Loucy (cell line): ENCODE data around the gene ACAP1.

ENCODE experiments used
- H2AFZ ChIP-seq: fragments of 200-600 bp; sonication (generic); 2 replicates; pipeline ENCODE4 v1.6.0; 2016; ENCODE audit warnings: antibody characterized with exemption, mild to moderate bottlenecking, low read length, moderate library complexity
- H3F3A ChIP-seq: fragments of 200-600 bp; 2 replicates; pipeline ENCODE4 v1.6.0; 2016; ENCODE audit warnings: antibody characterized with exemption, low read depth, mild to moderate bottlenecking
- H3K27me3 ChIP-seq: fragments of 200-600 bp; sonication (generic); 2 replicates; pipeline ENCODE4 v1.6.1; 2014; ENCODE audit warnings: low read length, mild to moderate bottlenecking; ENCODE audit not compliant: insufficient read depth, poor library complexity, severe bottlenecking
- H3K36me3 ChIP-seq: fragments of 200-600 bp; sonication (generic); 2 replicates; pipeline ENCODE4 v1.6.1; 2016; ENCODE audit warnings: low read length; ENCODE audit not compliant: insufficient read depth
- H3K4me1 ChIP-seq: fragments of 200-600 bp; sonication (generic); 2 replicates; pipeline ENCODE4 v1.5.1; 2014; ENCODE audit warnings: low read length, mild to moderate bottlenecking; ENCODE audit not compliant: insufficient read depth, poor library complexity, severe bottlenecking
- H3K4me2 ChIP-seq: fragments of 200-600 bp; sonication (generic); 2 replicates; pipeline ENCODE4 v1.6.0; 2014; ENCODE audit warnings: antibody characterized with exemption, low read length, low read depth, mild to moderate bottlenecking; ENCODE audit not compliant: poor library complexity, severe bottlenecking
- H3K4me3 ChIP-seq: fragments of 200-600 bp; sonication (generic); 2 replicates; pipeline ENCODE4 v1.5.1; 2014; ENCODE audit warnings: low read length, mild to moderate bottlenecking, mixed read lengths; ENCODE audit not compliant: poor library complexity, severe bottlenecking
- H3K79me2 ChIP-seq: fragments of 200-600 bp; sonication (generic); 2 replicates; pipeline ENCODE4 v1.6.1; 2014; ENCODE audit warnings: low read length; ENCODE audit not compliant: insufficient read depth
- H3K9ac ChIP-seq: fragments of 200-600 bp; sonication (generic); 2 replicates; pipeline ENCODE4 v1.6.0; 2014; ENCODE audit warnings: mild to moderate bottlenecking, low read depth, low read length, moderate library complexity; ENCODE audit not compliant: poor library complexity, severe bottlenecking
- H3K9me2 ChIP-seq: fragments of 200-600 bp; sonication (generic); replicated peaks from 2 replicates; pipeline ENCODE4 v1.6.1; 2016; ENCODE audit warnings: low read depth, low read length, mixed read lengths
- H3K9me3 ChIP-seq: fragments of 200-600 bp; sonication (generic); 2 replicates; pipeline ENCODE4 v1.6.1; 2014; ENCODE audit warnings: mild to moderate bottlenecking, antibody characterized with exemption, low read length, low read depth; ENCODE audit not compliant: insufficient read depth
- H4K20me1 ChIP-seq: fragments of 200-600 bp; sonication (generic); 2 replicates; pipeline ENCODE4 v1.6.0; 2014; ENCODE audit warnings: antibody characterized with exemption, low read length, mild to moderate bottlenecking; ENCODE audit not compliant: insufficient read depth, poor library complexity, severe bottlenecking
- CTCF ChIP-seq: fragments of 200-600 bp; sonication (generic); conservative IDR thresholded peaks from 2 replicates; pipeline ENCODE4 v1.5.1; 2014; ENCODE audit warnings: mild to moderate bottlenecking, antibody characterized with exemption, low read length
- EZH2phosphoT487 ChIP-seq: fragments of 200-600 bp; IDR thresholded peaks from 2 replicates; pipeline ENCODE4 v1.6.1; 2018; ENCODE audit warnings: antibody characterized with exemption, mild to moderate bottlenecking, moderate library complexity, borderline replicate concordance

Gene ACAP1

GRCh38 chr17:7292729-7293128 is 43.6 kb upstream of the ACAP1 start:
- Histone ChIP-seq H3K4me3 (no peak overlapping the region), H4K20me1 (no peaks in the 10 kb centered on the region), H3K36me3 (no peaks in the 10 kb centered on the region), H3K9ac (no peak overlapping the region), H3K9me2 (no peaks in the 10 kb centered on the region), H3K4me1 (peaks cover 7% of the 10 kb centered on the region), H3F3A (no peaks in the 10 kb centered on the region), H3K9me3 (no peaks in the 10 kb centered on the region), H3K4me2 (no peak overlapping the region), H2AFZ (no peak overlapping the region), H3K27me3 (no peaks in the 10 kb centered on the region), H3K79me2 (no peaks in the 10 kb centered on the region)
- no peak for TF ChIP-seq CTCF
- no peak for TF ChIP-seq EZH2phosphoT487

- Histone ChIP-seq H4K20me1 (no peaks in the 10 kb centered on the region), H3K9me3 (no peaks in the 10 kb centered on the region), H3K4me3 (no peak overlapping the region), H3K4me2 (no peak overlapping the region), H3K4me1 (peaks cover 7% of the 10 kb centered on the region), H2AFZ (no peak overlapping the region), H3K36me3 (no peaks in the 10 kb centered on the region), H3K9ac (no peak overlapping the region), H3K79me2 (no peaks in the 10 kb centered on the region), H3K27me3 (no peaks in the 10 kb centered on the region), H3F3A (no peaks in the 10 kb centered on the region), H3K9me2 (no peaks in the 10 kb centered on the region)
- TF ChIP-seq CTCF (no peak), EZH2phosphoT487 (no peak)
These were observed 43.2 kb upstream of the ACAP1 start for GRCh38 chr17:7293159-7293558.

DNA sequence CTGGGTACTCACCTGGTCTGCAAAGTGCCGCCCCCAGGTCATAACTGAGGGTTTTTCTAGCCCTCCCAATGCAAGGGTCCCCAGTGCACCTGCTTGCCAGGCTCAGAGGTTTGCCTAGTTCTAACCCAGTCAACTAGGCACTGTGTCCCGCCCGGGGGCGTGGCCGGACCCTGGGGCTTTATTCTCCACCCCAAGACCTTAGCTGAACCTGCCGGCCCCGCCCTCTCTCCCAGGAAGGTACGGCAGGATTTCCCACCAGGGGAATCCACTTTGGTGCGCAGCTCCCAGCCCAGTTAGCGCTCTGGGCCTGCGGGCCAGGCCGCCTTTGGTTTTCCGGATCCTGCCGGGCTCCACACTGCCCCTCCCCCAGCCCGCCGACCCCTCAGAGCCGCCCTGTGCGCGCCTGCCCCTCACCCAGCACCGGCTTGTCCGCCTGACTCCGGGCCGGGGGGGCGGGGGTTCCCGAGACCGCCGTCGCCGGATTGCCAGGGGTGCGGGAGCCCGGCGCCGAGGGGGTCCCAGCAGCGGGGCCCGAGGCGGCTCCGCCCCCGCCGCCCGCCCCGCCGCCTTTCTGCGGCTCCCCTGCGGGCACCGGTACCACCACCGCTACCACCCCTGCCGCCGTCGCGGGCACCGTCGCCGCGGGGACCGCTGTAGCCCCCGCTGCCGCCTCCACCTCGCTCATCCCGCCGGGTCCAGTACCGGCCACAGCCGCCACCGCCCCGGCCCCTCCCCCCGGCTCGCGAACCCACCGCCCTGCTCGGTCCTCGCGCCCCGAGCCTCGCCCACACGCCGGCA is 42.3 kb upstream of the ACAP1 start:
- TF ChIP-seq CTCF (no peak), EZH2phosphoT487 (no peak)
- no peak overlapping the region for H2AFZ ChIP-seq
- no peak overlapping the region for H3K4me2 ChIP-seq
- H3K4me3 ChIP-seq, result no peak overlapping the region
- H3K9me2 ChIP-seq, result no peaks in the 10 kb centered on the region
- H3K4me1 ChIP-seq, result peaks cover 7% of the 10 kb centered on the region
- no peaks in the 10 kb centered on the region for H3K27me3 ChIP-seq
- no peak overlapping the region for H3K9ac ChIP-seq
- H3K79me2 ChIP-seq, result no peaks in the 10 kb centered on the region
- H3F3A ChIP-seq, result no peaks in the 10 kb centered on the region
- H3K36me3 ChIP-seq, result no peaks in the 10 kb centered on the region
- H3K9me3 ChIP-seq, result no peaks in the 10 kb centered on the region
- H4K20me1 ChIP-seq, result no peaks in the 10 kb centered on the region
